ENCODE results near the gene EFR3B. TPM values are rescaled to one million over a fixed set of nuclear protein-coding genes. Genes with fewer than 3 reads are reported as not detected.

Gene EFR3B
- total RNA-seq, 1 donor: under 0.01 TPM

DNA sequence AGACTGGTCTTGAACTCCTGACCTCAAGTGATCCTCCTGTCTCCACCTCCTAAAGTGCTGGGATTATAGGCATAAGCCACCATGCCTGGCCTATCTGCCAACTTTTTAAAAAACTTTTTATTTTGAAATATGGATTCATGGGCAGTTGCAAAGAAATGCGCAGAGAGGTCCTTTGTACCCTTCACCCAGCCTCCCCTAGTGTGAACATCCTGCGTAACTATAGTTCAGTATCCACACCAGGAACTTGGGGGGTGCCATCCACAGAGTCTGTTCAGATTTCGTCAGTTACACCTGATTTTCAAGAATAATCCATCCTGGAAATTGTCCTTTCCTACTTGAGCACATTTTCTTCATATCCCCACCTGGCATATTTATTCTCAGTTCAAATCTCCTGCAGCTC lies 33.0 kb downstream of the EFR3B start:
- TF ChIP-seq, protein P1, sequence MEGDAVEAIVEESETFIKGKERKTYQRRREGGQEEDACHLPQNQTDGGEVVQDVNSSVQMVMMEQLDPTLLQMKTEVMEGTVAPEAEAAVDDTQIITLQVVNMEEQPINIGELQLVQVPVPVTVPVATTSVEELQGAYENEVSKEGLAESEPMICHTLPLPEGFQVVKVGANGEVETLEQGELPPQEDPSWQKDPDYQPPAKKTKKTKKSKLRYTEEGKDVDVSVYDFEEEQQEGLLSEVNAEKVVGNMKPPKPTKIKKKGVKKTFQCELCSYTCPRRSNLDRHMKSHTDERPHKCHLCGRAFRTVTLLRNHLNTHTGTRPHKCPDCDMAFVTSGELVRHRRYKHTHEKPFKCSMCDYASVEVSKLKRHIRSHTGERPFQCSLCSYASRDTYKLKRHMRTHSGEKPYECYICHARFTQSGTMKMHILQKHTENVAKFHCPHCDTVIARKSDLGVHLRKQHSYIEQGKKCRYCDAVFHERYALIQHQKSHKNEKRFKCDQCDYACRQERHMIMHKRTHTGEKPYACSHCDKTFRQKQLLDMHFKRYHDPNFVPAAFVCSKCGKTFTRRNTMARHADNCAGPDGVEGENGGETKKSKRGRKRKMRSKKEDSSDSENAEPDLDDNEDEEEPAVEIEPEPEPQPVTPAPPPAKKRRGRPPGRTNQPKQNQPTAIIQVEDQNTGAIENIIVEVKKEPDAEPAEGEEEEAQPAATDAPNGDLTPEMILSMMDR (IDR thresholded peaks at IDR 0.05; ENCODE audit: insufficient read depth, low read depth, low read length): no peak
- no peak for DNase-seq (ENCODE audit: low read depth)
- no peak overlapping the region for H3K4me3 ChIP-seq (ENCODE audit: low read depth, low read length)

DNA sequence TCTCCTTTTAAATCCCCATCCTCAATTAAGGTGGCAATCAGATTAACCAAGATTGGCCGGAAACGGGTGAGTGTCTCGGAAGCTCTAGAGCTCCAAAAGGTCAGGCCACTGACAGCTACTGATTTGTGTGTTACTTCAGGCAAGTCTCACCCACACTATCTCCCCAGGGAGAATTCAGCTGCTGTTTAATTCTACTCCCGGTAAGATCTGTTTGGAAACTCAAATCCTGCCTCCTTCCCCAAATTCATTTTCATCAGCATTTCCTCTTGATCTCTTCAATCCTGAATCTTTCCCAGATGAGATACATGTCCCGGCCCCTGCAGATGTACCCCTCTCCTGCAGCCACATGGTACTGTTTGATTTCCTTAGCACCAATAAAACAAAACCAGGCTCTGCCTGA lies 34.9 kb downstream of the EFR3B start:
- no peak overlapping the region for H3K4me3 ChIP-seq (ENCODE audit: low read depth, low read length)
- DNase-seq (ENCODE audit: low read depth): no peak
- TF ChIP-seq, protein P1 (IDR thresholded peaks at IDR 0.05; ENCODE audit: insufficient read depth, low read depth, low read length): no peak

DNA sequence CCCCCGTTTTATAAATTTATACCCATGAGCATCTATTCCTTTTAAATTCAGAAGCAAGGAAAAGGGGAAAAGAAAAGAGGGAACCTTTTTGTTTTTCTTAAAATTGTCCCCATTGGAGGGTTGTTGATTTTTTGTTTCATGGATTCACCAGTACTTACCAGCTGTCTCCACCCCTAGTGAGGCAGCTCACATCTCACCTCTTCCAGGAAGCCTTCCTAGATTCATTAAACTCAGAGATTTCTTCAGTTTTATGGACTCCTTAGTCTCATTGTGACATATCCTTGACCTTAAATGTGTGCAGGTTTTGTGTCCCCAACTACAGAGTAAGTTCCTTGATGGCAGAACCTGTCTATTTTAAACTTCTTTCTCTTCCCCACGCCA lies 35.9 kb downstream of the EFR3B start:
- no peak overlapping the region for H3K4me3 ChIP-seq (ENCODE audit: low read depth, low read length)
- TF ChIP-seq, protein P1 (IDR thresholded peaks at IDR 0.05; ENCODE audit: insufficient read depth, low read depth, low read length): no peak
- no peak for DNase-seq (ENCODE audit: low read depth)

DNA sequence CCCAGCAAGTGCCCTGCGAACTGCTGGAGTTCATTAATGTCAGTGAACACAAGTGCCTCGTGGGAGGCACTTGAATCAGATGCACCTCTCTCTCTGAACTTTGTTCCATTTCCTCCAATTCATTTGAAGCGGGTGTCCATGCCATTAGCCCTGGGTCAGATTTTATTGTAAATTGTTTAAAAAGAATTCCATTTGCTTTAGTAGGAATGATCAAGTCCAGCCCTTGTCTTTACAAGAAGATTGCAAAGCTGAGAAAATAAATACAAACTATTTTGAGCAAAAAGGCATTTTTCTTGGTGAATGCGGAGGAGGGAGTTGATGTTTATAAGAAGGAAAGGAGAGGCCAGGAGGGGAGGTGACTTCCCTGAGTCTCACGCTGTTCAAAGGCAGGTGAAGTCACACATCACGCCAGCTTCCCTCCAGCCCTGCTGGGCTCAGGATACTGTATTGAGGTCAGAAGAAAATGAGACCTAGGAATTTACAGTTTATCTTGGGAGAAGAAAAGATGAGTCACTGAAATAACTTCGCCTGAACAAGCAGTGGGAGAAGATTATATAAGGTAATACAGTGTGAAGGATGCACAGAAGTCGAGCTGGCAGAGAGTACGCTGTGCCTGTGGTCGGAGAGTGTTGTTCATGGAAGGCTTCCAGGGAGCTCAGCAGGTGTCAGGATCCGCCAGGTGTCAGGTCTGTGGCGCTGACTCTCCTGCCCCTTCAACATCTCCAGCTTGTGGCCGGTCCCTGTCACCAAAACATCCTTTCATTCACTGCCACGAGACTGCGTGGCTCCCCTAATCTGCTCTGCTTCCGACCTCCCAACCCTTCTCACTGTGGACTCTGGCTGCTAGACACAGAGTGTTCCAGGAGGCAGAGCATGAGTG lies 36.5 kb downstream of the EFR3B start:
- no peak overlapping the region for H3K4me3 ChIP-seq (ENCODE audit: low read depth, low read length)
- peak; percentile 47 for DNase-seq (ENCODE audit: low read depth)
- TF ChIP-seq, protein P1 (IDR thresholded peaks at IDR 0.05; ENCODE audit: insufficient read depth, low read depth, low read length): no peak

DNA sequence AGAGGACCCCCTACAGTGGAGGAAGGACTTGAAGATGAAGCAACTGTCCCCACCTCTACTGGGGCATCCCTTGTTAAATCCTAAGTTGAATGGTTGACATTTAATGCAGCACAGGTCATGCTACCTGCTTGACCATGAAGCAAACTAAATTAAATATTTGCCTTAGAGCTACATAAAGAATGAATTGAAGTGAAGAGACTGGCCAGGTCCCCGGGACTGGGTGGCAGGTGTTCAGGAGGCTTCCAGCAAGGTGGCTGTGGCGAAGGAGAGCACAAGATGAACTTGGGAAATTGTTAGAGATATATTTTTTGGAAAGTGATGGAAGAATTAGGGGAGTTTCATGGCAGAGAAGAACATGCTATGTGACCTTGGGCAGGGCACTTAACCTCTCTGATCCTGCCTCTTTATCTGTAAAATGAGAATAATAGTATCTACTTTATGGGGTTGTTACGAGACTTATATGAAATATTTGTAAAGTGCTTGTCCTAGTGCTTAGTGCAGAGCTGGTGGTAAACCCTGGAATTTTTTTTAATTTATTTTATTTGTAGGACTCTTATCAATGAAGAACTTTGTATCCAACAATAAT lies 37.3 kb downstream of the EFR3B start:
- TF ChIP-seq, protein P1 (IDR thresholded peaks at IDR 0.05; ENCODE audit: insufficient read depth, low read depth, low read length): no peak
- H3K4me3 ChIP-seq (ENCODE audit: low read depth, low read length): no peak overlapping the region
- no peak for DNase-seq (ENCODE audit: low read depth)

DNA sequence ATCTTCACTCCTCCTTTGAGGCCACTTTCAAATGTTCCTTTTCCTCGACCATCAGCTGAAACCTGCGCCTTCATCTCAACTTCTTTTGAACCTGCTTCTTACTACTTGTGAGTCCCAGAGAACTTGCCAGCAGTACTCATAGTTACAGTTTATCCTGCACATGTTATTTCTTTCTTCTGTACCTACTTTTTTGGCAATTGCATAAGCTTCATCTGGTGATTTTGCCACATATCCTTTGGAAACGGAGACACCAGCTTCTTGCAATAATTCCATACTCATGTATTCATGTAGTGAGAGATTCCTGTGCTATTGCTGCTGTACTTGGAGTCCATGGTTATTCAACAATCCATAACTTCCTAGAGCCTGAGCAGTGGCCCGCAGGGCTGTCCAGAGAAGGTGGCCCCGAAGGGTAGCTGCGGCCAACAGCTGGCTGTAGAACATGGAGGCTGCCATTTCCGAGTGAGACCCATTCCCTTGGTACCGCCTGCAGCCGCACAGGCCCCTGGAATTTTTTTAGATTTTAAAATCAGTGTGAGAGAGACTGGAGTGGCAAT lies 39.4 kb downstream of the EFR3B start:
- H3K4me3 ChIP-seq (ENCODE audit: low read depth, low read length): no peak overlapping the region
- no peak for DNase-seq (ENCODE audit: low read depth)
- TF ChIP-seq, protein P1 (IDR thresholded peaks at IDR 0.05; ENCODE audit: insufficient read depth, low read depth, low read length): no peak

Measured in fibroblast of villous mesenchyme (primary cell).